HepG2 (cell line): ENCODE measurements around the gene ATP13A3. TPM values are rescaled to one million over a fixed set of nuclear protein-coding genes. Genes with fewer than 3 reads are reported as not detected.
A peak's percentile ranks its signal among the peaks of the same experiment; 100 is the strongest.

Experiments
- BCLAF1 ChIP-seq: fragments of 450-650 bp; IDR thresholded peaks from 2 replicates; pipeline ENCODE4 v1.6.1; 2017; ENCODE audit warnings: mild to moderate bottlenecking
- FIP1L1 ChIP-seq: fragments of 200-400 bp; formaldehyde crosslinking; IDR thresholded peaks from 2 replicates; pipeline ENCODE4 v1.6.1; 2018; ENCODE audit warnings: low read depth, mild to moderate bottlenecking, low read length, moderate library complexity, borderline replicate concordance; ENCODE audit not compliant: insufficient read depth
- FOXC1 ChIP-seq: sonication (generic); formaldehyde crosslinking; IDR thresholded peaks from 2 replicates; pipeline ENCODE4 v1.8.0; 2022; ENCODE audit warnings: mild to moderate bottlenecking, missing genetic modification reagents, borderline replicate concordance
- FOXM1 ChIP-seq: sonication (generic); formaldehyde crosslinking; IDR thresholded peaks from 2 replicates; pipeline ENCODE4 v1.5.0; 2020; ENCODE audit warnings: missing genetic modification reagents
- GFI1 ChIP-seq: sonication (generic); formaldehyde crosslinking; IDR thresholded peaks from 2 replicates; pipeline ENCODE4 v1.5.0; 2020; ENCODE audit warnings: missing genetic modification reagents, mild to moderate bottlenecking, borderline replicate concordance
- KDM4B ChIP-seq: sonication (generic); formaldehyde crosslinking; IDR thresholded peaks from 2 replicates; pipeline ENCODE4 v1.4.0; 2020; ENCODE audit warnings: missing genetic modification reagents
- KLF13 ChIP-seq: sonication (generic); formaldehyde crosslinking; IDR thresholded peaks from 2 replicates; pipeline ENCODE4 v1.4.0; 2020; ENCODE audit warnings: mild to moderate bottlenecking, missing genetic modification reagents
- PAF1 ChIP-seq: IDR thresholded peaks from 2 replicates; pipeline ENCODE4 v1.6.1; 2016; ENCODE audit warnings: missing genetic modification reagents, missing compliant biosample characterization
- SALL1 ChIP-seq: sonication (generic); formaldehyde crosslinking; IDR thresholded peaks from 2 replicates; pipeline ENCODE4 v1.8.0; 2022; ENCODE audit warnings: mild to moderate bottlenecking, missing genetic modification reagents
- ZMYM4 ChIP-seq: sonication (generic); formaldehyde crosslinking; IDR thresholded peaks from 2 replicates; pipeline ENCODE4 v1.8.1; 2023; ENCODE audit warnings: mild to moderate bottlenecking, missing genetic modification reagents
- ZNF101 ChIP-seq: sonication (generic); formaldehyde crosslinking; IDR thresholded peaks from 2 replicates; pipeline ENCODE4 v1.4.0; 2020; ENCODE audit warnings: mild to moderate bottlenecking, low read depth, missing genetic modification reagents, borderline replicate concordance
- ZNF260 ChIP-seq: sonication (generic); formaldehyde crosslinking; IDR thresholded peaks from 2 replicates; pipeline ENCODE4 v1.4.0; 2020; ENCODE audit warnings: missing genetic modification reagents, low read depth, mild to moderate bottlenecking, borderline replicate concordance
- ZNF354B ChIP-seq: sonication (generic); formaldehyde crosslinking; IDR thresholded peaks from 2 replicates; pipeline ENCODE4 v1.8.0; 2022; ENCODE audit warnings: mild to moderate bottlenecking, missing genetic modification reagents
- ZNF646 ChIP-seq: sonication (generic); formaldehyde crosslinking; IDR thresholded peaks from 2 replicates; pipeline ENCODE4 v1.9.0; 2021; ENCODE audit warnings: mild to moderate bottlenecking, missing genetic modification reagents
- ZNF746 ChIP-seq: sonication (generic); formaldehyde crosslinking; IDR thresholded peaks from 2 replicates; pipeline ENCODE4 v1.8.0; 2022; ENCODE audit warnings: mild to moderate bottlenecking, missing genetic modification reagents
- ZNF883 ChIP-seq: sonication (generic); formaldehyde crosslinking; IDR thresholded peaks from 2 replicates; pipeline ENCODE4 v1.5.1; 2020; ENCODE audit warnings: mild to moderate bottlenecking, missing genetic modification reagents; ENCODE audit errors: not compliant biosample characterization
- polyA plus RNA-seq, 8 experiments: library from polyadenylated mRNA; depleted of rRNA in 3 of 8; stranded (reverse) in 7 of 8; unstranded in 1 of 8; fragments of >200 nt; fragmentation: Illumina TruSeq in 4 of 8; extraction: Trizol in 4 of 8; gene quantifications; 2 replicates each; pipeline versions ENCODE4 v1.2.1 to v1.2.3, GENCODE V29; 2011 to 2016; ENCODE audit warnings: low read depth in 4 of 8, missing spikeins in 1 of 8, mixed read lengths in 1 of 8; ENCODE audit not compliant: insufficient read depth in 1 of 8
- total RNA-seq, 5 experiments: library from RNA; depleted of rRNA; stranded (reverse); fragments of >200 nt; fragmentation: Illumina TruSeq; extraction: Trizol; gene quantifications; 2 replicates each; pipeline ENCODE4 v1.2.3, GENCODE V29; 2016; ENCODE audit warnings: low read depth in 1 of 5
- TF ChIP-seq, protein P1 (sequence below): sonication (generic); formaldehyde crosslinking; IDR thresholded peaks from 2 replicates; pipeline ENCODE4 v1.5.1; 2020; ENCODE audit warnings: missing genetic modification reagents, mild to moderate bottlenecking, borderline replicate concordance
- TF ChIP-seq, protein P2 (sequence below): IDR thresholded peaks from 2 replicates; pipeline ENCODE4 v1.6.1; 2016; ENCODE audit warnings: low read depth, borderline replicate concordance
- TF ChIP-seq, protein P3 (sequence below): sonication (generic); formaldehyde crosslinking; IDR thresholded peaks from 2 replicates; pipeline ENCODE4 v1.4.0; 2020; ENCODE audit warnings: mild to moderate bottlenecking, missing genetic modification reagents

ATP13A3 gene
- total and polyA plus RNA-seq, 2 of the 13 experiments (the other 11 are each of a cell fraction or from before 2014, with no cell fraction given) = 44.9 to 80.8 TPM

DNA sequence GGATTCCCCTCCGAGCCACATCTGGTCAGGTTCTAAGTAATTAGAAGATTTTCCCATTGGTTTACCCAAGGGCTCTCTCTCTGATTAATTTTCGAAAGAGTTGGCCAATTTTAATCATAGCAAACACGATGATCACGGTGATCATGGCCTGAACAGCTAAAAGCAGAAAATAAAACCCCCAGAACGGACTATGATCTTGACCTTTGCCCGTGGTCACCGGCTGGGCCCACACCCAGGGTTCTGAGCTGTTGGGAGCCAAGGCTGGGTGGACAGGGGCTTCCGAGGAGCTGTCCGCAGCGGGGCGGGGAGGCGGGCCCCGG, 90.3 kb downstream of the ATP13A3 start (continued):
- TF ChIP-seq ZNF746 = 0 out of 2 replicates have a peak, but pooled peaks have one; percentile 20
- TF ChIP-seq ZMYM4 = no peak
- no peak for TF ChIP-seq ZNF883 (CRISPR knock-in tag)
- no peak for TF ChIP-seq ZNF260 (CRISPR knock-in tag)
- TF ChIP-seq, protein P1, sequence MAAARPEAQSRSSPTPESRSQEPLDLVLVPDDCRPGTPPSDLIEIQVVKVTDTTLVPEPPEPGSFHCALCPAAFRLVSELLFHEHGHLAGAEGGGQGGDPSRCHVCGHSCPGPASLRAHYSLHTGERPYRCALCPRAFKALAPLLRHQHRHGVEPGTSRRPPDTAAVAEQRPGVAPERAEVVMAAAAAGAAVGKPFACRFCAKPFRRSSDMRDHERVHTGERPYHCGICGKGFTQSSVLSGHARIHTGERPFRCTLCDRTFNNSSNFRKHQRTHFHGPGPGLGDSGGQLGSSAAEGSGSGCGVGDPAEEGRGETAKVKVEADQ (CRISPR knock-in tag) = no peak
- peak; percentile 5; the same call in 1 of the 2 replicates for TF ChIP-seq SALL1 (CRISPR knock-in tag)
- TF ChIP-seq, protein P2, sequence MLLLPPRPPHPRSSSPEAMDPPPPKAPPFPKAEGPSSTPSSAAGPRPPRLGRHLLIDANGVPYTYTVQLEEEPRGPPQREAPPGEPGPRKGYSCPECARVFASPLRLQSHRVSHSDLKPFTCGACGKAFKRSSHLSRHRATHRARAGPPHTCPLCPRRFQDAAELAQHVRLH (CRISPR knock-in tag) = no peak
- no peak for TF ChIP-seq BCLAF1
- no peak for TF ChIP-seq ZNF101 (CRISPR knock-in tag)
- no peak for TF ChIP-seq ZNF354B (CRISPR knock-in tag)
- TF ChIP-seq PAF1 (CRISPR knock-in tag) = no peak
- no peak for TF ChIP-seq FOXC1
- TF ChIP-seq, protein P3, sequence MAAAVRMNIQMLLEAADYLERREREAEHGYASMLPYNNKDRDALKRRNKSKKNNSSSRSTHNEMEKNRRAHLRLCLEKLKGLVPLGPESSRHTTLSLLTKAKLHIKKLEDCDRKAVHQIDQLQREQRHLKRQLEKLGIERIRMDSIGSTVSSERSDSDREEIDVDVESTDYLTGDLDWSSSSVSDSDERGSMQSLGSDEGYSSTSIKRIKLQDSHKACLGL (CRISPR knock-in tag) = no peak
- 0 out of 2 replicates have a peak, but pooled peaks have one; percentile 24 for TF ChIP-seq GFI1
- no peak for TF ChIP-seq KLF13 (CRISPR knock-in tag)
- no peak for TF ChIP-seq KDM4B (CRISPR knock-in tag)
- no peak for TF ChIP-seq FOXM1 (CRISPR knock-in tag)
- no peak for TF ChIP-seq FIP1L1
- no peak for TF ChIP-seq ZNF646 (CRISPR knock-in tag)
